HG02798 (cell line): ENCODE results near the gene PPP4R3A.
A peak's percentile ranks its signal among the peaks of the same experiment; 100 is the strongest.
"Not testable (repeated sequence)": the region's sequence is repeated elsewhere in the genome, so short reads cannot be mapped to it uniquely, and the experiment has no call there.

Experiments used
- ATAC-seq: cut with Tn5 transposase; IDR thresholded peaks from one replicate; pipeline ENCODE4 v1.9.1; 2021; ENCODE audit warnings: mild to moderate bottlenecking; ENCODE audit not compliant: unreplicated experiment, poor library complexity

Gene PPP4R3A

GRCh38 chr14:91413547-91414474 lies 96.3 kb downstream of the PPP4R3A start:
- ATAC-seq = no peak

- ATAC-seq = no peak
These were observed 97.2 kb downstream of the PPP4R3A start for GRCh38 chr14:91412939-91413338.

DNA sequence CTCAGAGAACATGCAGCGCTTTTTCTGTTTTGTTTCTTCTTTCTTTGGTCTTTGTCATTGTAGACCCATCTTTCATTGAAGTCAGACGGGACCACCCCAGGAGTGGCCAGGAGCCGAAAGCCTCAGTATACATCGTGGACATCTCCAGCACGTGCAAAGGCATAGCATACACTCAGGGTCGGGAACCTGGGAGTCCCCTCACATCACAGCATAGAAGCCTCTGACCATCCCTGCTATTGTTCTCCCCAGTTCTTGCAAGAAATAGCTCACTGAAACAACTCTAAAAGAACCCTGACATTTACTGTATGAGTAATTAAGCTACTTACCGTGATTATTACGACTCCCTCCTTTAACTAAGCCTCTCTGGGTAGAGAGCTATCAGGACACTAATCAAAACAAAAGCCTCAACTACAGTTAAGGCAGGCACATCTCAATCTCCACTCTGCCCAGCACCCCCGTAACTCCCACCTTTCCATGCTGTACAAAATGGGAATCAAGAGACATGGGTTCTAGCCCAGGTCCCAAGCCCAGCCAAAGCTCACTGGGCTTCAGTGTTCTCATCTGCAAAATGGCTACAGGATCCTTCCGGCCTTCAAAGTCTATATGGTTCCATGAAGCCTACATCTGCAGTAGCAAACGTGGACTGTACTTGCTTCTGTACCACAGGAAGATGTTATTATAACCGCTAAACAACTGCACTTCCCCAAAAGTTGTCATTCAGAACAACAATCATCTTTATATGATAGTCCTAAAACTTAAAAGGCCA lies 99.2 kb downstream of the PPP4R3A start:
- ATAC-seq = peak; percentile 30

DNA sequence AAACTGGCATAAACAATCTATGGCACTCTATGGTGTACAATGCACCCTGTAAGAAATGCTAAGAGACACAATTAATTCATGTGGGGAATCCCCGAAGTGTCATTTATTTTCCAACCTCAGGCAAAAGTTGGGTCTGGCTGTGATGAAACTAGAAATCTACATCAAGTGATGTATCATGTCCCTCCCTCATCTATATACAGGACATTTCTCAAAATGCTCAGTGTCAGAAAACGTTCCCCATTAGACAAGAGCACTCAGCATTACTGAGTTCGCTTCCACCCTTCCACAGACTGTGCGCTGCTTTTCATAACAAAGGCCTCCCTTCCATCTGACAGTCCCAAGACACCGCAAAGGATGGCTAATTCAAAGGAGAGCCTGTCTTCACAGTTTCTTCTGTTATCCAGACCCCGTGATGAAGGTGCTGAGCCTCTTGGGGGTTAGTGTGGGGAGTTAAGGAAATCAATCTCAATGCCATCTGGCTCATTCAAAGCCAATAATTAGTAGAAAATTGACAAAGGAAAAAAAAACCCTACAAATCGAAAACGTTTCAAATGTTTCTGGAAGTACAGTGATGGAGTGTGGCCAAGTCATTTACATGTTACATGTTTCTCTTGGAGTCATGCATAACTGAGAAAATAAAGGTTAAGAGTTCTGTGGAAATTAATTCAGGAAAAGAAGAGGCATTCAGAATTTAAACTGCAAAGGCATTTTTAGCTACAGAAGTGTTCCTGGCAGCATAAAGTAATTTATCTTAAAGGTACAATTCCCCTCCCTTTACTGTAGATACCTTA lies 100.0 kb downstream of the PPP4R3A start:
- no peak for ATAC-seq

GRCh38 chr14:91409240-91409639 lies 100.9 kb downstream of the PPP4R3A start:
- ATAC-seq = not testable (repeated sequence)
